Measurements from ENCODE around the gene TYMS.

Gene TYMS

GRCh38 chr18:685438-685837, 28.0 kb downstream of the TYMS start:
- TF ChIP-seq ZFX (IDR thresholded peaks at IDR 0.05) (no peak), CTCF (conservative IDR thresholded peaks at IDR 0.05) (no peak)
- H3K27ac ChIP-seq = no peak overlapping the region

GRCh38 chr18:686339-687111, 29.1 kb downstream of the TYMS start:
- H3K27ac ChIP-seq = no peak overlapping the region
- TF ChIP-seq ZFX (IDR thresholded peaks at IDR 0.05) (no peak), CTCF (conservative IDR thresholded peaks at IDR 0.05) (no peak)

- TF ChIP-seq CTCF (conservative IDR thresholded peaks at IDR 0.05) = no peak
- no peak for TF ChIP-seq ZFX (IDR thresholded peaks at IDR 0.05)
- H3K27ac ChIP-seq = no peak overlapping the region
Observed at GRCh38 chr18:688323-688722, 30.9 kb downstream of the TYMS start.

- no peak for TF ChIP-seq ZFX (IDR thresholded peaks at IDR 0.05)
- TF ChIP-seq CTCF (conservative IDR thresholded peaks at IDR 0.05) = no peak
- H3K27ac ChIP-seq = no peak overlapping the region
Observed at GRCh38 chr18:692824-693223, 35.4 kb downstream of the TYMS start.

- TF ChIP-seq CTCF (conservative IDR thresholded peaks at IDR 0.05) (no peak), ZFX (IDR thresholded peaks at IDR 0.05) (no peak)
- no peak overlapping the region for H3K27ac ChIP-seq
Observed at GRCh38 chr18:693466-694187, 36.2 kb downstream of the TYMS start.

GRCh38 chr18:697012-697411, 39.6 kb downstream of the TYMS start:
- H3K27ac ChIP-seq = no peak overlapping the region

More at GRCh38 chr18:697012-697411, 39.6 kb downstream of the TYMS start:
- no peak for TF ChIP-seq CTCF (conservative IDR thresholded peaks at IDR 0.05)
- no peak for TF ChIP-seq ZFX (IDR thresholded peaks at IDR 0.05)
